Stimulated activated CD8-positive, alpha-beta memory T cell treated with anti-CD3 and anti-CD28 coated beads, Interleukin-4, amount 100 ng/mL, for 48 hours (primary cell): ENCODE data around the gene BIVM.
"Not testable (repeated sequence)": the region's sequence is repeated elsewhere in the genome, so short reads cannot be mapped to it uniquely, and the experiment has no call there.

Source experiments
- DNase-seq: peaks from one replicate; pipeline ENCODE4 v3.0.0-alpha.2; 2020

BIVM gene

GRCh38 chr13:102798581-102799425, at the start of gene BIVM, which contains the start of gene POGLUT2:
Gene BIVM, plus strand, starts transcription at chr13:102799119. Its CDS starts 8,149 bp downstream, at chr13:102807268.
Gene POGLUT2, minus strand, starts transcription at chr13:102798976. Its CDS starts 306 bp downstream, at chr13:102798670.
- DNase-seq = peak; percentile 89

- no peak for DNase-seq
Measured at GRCh38 chr13:102751886-102752285, 47.0 kb upstream of the BIVM start.

DNA sequence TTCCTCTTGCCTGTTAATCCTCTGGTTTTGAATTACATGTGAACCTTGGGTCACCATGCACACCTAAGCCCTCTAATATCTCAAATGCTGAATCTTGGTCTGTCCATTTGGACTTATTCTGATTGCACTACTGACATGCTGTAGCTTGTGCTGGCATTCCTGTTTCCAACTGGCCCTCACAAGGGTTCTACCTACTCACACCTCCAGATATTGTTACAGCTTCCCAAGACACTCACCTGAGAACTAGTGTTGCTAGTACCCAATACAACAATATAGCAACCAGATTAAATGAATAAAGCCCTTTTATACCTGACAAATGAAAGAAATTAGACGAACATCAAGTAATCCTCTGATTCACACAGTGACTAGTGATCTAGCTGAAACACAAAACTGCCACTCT, 41.9 kb upstream of the BIVM start:
- DNase-seq = no peak

DNA sequence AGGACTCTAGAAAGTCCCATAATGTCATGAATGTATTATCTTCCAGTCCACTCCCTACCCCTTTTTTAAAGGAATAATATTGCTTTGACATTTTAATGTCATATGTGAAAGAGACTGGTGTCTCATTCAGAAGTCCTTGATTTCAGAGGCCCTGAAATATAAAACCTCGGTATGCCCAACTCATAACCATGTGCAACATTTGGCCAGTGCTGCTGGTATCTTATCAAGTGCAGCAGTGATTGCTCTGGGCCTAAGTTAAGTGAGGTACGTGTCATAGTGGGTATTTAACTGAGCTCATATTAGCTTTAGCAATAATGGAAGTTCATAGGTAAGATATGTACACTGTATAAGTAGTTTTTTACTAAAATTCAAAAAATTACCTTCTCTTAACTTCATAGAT, 40.1 kb upstream of the BIVM start:
- no peak for DNase-seq

DNA sequence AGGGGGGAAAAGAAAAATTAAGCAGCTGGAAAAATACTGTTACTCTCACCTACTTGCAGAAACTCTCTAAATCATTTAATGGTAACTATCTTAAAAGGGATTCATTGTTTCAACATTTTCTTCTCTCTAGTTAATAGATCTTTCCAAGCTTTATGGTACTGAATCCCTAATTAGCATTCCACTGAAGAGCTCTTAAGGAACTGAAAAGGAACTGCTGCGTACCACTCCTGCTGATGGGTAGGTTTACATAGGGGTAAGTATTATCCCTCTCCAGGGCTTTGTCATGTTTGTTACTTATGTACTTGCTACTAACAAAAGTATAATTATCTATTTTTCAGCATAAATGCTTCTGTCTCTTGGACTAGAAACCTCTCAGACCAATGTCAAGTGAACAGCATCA, 37.8 kb upstream of the BIVM start:
- no peak for DNase-seq

- no peak for DNase-seq
Measured at GRCh38 chr13:102763741-102764140, 35.2 kb upstream of the BIVM start.

DNA sequence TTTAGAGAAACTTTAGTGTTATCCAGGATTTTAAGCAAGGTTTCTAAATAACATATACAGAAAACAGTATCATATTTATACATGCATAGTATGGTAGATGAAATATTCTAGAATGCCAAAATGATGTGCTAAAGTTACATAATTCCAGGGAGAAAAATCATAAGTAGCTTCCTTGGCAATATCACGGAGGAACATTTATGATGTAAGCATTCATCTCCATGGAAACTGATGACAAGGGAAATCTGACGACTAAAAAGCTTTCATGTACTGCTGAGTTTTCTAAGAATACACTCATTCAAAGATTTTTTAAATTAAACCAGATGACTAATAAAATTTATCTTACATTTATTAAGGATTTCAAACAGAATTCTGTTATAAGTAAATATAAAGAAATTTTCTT, 30.0 kb upstream of the BIVM start:
- no peak for DNase-seq

DNA sequence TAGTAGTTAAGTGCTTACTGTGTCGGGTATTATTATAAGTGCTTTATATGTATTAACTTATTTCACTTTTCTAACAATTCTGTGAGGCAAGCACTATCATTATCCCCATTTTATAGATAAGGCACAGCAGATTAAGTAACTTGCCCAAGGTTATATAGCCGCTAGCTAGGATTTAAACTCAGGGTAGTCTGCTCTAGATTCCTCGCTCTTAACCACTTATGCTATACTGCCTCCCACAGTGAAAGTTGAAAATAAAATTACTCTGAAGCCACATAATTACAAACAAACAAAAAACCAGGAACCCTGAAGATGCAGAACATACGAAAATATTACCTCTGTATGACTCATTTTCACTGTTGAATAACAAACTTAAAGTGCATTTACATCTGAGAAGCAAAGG, 29.2 kb upstream of the BIVM start:
- no peak for DNase-seq

- no peak for DNase-seq
Measured at GRCh38 chr13:102770435-102770834, 28.5 kb upstream of the BIVM start.

GRCh38 chr13:102771298-102772041, 27.4 kb upstream of the BIVM start:
- no peak for DNase-seq

GRCh38 chr13:102772042-102772425, 26.9 kb upstream of the BIVM start:
- no peak for DNase-seq

GRCh38 chr13:102773441-102774213, 25.3 kb upstream of the BIVM start, which contains the start of gene TEX30:
Gene TEX30, minus strand, starts transcription at chr13:102773786. Its CDS starts 3,760 bp downstream, at chr13:102770026.
- peak; percentile 88 for DNase-seq

DNA sequence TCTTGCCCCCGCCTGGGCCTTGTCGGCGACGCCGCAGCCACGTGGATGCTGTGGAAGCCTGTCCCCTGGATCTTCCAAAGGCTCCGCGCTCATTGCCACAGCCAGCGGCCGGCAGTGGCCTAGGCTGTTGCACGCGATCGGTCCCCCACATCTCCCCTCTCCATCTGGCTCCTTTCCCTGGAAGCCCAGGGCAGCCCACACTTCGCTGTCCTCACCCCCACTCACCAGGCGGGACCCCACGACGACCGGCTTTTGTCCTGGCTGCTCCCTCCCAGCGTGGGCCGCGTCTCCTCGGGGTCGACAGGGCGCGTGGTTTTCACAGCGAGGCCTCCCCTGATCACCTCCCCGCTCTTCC, 24.7 kb upstream of the BIVM start:
- DNase-seq = no peak

DNA sequence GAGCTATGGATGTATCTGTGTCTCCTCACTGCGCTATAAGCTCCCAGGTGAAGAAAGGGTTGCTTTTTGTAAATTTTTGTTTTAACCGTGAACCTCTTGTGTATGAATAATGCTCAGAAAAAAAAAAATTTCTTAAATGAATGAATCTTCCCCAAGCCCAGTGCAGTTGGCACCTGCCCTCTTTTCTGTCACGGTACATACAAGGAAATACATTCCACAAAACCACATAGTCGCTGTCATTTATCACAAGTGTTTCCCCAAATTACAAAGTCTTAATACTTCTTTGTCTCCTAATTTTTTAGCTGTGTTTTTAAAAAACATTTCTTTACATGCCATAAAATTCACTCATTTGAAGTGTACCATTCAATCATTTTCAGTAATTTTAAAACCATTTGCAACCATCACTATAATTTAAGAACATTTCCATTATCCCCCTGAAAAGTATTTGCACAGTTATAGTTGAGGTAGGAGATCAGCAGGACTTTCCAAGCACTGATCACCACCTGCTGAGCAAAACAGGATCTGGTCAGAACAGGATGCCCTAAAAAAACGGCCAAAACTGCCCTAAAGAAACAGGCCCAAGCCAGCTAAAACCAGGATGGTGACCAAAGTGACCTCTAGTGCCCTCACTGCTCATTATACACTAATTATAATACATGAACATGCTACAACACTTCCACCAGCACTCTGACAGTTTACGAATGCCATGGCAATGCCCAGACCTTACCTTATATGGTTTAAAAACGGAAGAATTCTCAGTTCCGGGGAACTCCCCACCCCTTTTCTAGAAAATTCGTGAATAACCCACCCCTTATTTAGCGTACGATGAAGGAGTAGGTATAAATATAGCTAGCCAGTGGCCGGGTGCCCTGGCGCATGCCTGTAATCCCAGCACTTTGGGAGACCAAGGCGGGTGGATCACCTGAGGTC, 24.1 kb upstream of the BIVM start:
- no peak for DNase-seq

DNA sequence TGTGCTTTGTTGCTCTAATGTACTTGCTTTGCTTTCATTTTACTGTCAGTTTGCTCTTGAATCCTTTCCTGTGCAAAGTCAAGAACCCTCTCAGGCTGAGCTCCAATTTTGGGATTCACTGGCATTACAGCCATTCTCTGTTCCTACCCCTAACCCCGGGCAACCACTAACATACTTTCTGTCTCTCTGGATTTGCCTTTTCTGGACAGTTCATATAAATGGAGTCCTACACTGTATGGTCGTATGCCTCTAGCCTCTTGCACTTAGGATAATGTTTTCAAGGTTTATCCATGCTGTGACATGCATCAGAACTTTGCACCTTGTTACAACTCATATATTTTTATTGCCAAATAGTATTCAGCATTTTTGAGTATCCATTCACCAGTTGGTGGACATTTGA, 22.6 kb upstream of the BIVM start:
- no peak for DNase-seq

DNA sequence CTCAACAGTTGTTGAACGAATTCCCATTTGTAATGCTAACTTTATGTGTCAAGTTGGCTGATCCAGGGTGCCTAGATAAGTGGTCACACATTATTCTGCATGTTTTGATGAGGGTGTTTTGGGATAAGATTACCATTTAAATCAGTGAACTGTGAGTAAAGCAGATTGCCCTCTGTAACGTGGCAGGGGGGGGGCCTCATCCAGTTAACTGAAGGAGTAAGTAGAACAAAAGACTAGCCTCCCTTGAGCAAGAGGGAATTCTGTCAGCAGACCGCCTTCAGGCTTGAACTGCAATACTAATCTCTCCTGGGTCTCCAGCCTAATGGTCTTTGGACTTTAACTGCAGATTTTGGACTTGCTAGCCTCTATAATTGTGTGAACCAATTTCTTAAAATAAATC, 21.2 kb upstream of the BIVM start:
- DNase-seq = no peak

GRCh38 chr13:102779436-102780159, 19.3 kb upstream of the BIVM start:
- peak; percentile 52 for DNase-seq

GRCh38 chr13:102780656-102781055, 18.3 kb upstream of the BIVM start:
- not testable (repeated sequence) for DNase-seq

- DNase-seq = no peak
Measured at GRCh38 chr13:102781591-102781990, 17.3 kb upstream of the BIVM start.

DNA sequence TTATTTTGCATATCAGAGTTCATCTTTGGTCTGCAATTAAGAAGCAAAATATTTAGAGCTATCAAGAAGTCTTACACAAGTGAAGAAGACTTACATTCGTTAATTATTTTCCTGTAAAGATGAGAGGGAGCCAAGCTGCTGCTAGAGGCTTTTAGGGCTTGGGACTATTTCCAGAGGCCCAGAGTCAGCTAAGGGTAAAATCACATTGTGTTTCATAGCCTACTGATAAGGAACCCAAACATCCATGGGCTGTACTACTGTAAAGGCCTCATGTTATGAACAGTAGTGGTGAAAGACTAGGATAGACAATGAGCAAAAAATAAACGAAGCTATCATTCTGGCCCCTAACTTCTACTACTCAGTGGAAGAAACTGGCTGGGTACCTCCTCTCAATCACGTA, 14.4 kb upstream of the BIVM start:
- no peak for DNase-seq

DNA sequence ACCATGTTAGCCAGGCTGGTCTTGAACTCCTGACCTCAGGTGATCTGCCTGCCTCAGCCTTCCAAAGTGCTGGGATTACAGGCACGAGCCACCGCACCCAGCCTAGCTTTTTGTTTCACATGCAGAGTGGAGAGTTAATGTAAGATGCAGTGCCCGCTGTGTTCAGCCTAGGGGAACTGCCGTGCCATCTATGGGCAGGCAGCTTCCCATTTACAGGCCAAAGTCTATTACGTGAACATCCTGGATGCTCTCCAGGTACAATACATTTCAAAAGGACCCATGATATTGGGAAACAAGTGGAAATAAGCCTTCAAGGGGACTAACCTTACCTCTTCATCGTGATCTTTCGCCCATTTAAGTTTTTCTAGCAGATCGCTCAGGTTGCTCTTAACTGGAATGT, 10.2 kb upstream of the BIVM start:
- no peak for DNase-seq

GRCh38 chr13:102792396-102792795, 6.5 kb upstream of the BIVM start:
- no peak for DNase-seq
